GM18505 (cell line): Measurements from ENCODE around the gene BTN3A1.
"Not testable (repeated sequence)": the region's sequence is repeated elsewhere in the genome, so short reads cannot be mapped to it uniquely, and the experiment has no call there.

Experiments
- ATAC-seq: cut with Tn5 transposase; IDR thresholded peaks from one replicate; pipeline ENCODE4 v1.9.1; 2021; ENCODE audit not compliant: unreplicated experiment
- POLR2A ChIP-seq: IDR thresholded peaks from 4 replicates; pipeline ENCODE4 v1.6.1; 2011; ENCODE audit warnings: borderline replicate concordance; ENCODE audit not compliant: insufficient read depth, insufficient read length; ENCODE audit errors: extremely low read depth

The BTN3A1 gene

DNA sequence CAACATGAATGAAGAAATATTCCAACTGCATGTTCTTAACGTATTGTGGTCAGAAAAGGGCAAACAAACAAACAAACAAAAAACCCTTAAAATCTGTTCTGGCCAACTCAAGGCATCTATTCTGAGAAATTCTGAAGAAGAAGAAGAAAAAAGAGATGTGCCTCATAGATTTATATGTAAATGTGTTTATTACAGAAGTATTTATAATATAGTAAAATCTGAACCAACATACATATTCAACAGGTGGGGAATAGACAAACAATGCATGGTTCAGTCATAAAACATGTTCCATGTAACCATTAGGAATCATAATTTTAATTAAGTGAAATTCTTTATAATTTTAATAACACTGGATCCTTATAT is 36.5 kb upstream of the BTN3A1 start:
- no peak for TF ChIP-seq POLR2A
- no peak for ATAC-seq

DNA sequence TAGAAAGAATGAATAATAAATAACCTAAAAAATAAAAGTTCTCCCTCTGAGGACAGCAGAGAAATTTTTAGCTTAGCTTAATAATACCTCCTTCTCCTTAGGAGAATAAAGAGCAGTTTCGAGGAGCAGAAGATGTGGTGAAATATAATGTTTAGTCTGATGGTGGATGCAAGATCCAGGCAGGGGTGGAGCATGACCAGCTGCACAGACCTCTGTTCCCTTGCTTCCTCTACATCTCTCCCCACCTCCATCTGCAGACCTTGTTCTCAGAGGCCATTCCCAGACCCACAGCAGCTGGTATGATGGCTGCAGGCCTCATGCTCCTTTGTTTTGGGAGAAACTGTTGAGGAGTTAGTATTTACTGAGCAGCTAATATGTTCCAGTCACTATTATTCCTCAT is 35.6 kb upstream of the BTN3A1 start:
- ATAC-seq, result no peak
- TF ChIP-seq POLR2A, result no peak

GRCh38 chr6:26367114-26367513 is 35.0 kb upstream of the BTN3A1 start:
- TF ChIP-seq POLR2A, result no peak
- no peak for ATAC-seq

GRCh38 chr6:26371813-26372212 is 30.3 kb upstream of the BTN3A1 start:
- not testable (repeated sequence) for ATAC-seq

GRCh38 chr6:26372308-26373144 is 29.5 kb upstream of the BTN3A1 start:
- no peak for TF ChIP-seq POLR2A
- ATAC-seq, result no peak

- ATAC-seq, result no peak
- no peak for TF ChIP-seq POLR2A
These were observed 26.8 kb upstream of the BTN3A1 start for GRCh38 chr6:26375270-26375669.

DNA sequence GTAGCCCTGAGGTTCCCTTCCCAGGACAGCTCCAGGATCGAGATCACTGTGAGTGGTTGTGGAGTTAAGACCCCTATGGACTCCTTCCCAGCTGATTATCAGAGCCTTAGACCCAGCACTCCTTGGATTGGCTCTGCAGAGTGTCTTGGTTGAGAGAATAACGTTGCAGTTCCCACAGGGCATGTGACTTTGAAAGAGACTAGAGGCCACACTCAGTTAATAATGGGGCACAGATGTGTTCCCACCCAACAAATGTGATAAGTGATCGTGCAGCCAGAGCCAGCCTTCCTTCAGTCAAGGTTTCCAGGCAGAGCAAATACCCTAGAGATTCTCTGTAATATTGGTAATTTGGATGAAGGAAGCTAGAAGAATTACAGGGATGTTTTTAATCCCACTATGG is 24.4 kb upstream of the BTN3A1 start:
- no peak for ATAC-seq
- no peak for TF ChIP-seq POLR2A

GRCh38 chr6:26378143-26378542 is 23.9 kb upstream of the BTN3A1 start:
- ATAC-seq, result not testable (repeated sequence)

DNA sequence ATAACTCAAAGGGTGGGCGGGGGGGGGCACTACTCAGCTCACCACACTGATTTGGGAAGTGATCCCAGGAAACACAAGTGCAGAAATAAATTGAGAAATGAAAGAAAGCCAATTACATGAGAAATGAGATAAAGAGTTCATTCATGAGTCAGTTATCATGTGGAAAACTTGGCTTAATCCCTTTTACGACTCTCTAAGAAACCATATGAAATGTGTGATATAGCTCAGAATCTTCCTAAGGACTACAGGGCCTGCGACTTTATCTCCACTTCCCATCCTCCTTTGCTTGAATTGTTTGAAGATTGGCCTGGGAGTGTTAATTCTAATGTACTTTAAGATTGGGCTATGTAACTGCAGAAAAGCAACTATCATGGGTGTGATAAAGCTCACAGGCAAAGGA is 22.8 kb upstream of the BTN3A1 start:
- TF ChIP-seq POLR2A, result no peak
- no peak for ATAC-seq

- no peak for TF ChIP-seq POLR2A
- ATAC-seq, result no peak
These were observed 22.3 kb upstream of the BTN3A1 start for GRCh38 chr6:26379740-26380139.

DNA sequence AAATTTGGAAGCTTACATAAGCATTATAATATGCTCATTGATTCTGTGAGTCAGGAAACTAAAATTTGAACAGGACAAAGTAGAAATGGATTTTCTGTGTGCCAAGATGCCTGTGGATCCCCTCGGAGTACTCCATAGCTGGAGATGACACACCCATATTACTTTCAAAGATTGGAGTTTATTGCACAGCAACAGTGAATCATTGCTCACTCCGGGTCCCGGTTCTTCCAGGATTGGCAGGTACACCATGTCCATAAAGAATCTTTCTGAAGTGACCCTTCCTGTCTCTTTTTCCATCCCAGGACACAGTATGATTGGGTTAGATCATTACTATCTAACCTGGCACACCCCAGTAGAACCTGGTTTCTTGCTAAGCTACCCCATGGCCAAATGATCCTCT is 21.8 kb upstream of the BTN3A1 start:
- ATAC-seq, result no peak
- TF ChIP-seq POLR2A, result no peak

DNA sequence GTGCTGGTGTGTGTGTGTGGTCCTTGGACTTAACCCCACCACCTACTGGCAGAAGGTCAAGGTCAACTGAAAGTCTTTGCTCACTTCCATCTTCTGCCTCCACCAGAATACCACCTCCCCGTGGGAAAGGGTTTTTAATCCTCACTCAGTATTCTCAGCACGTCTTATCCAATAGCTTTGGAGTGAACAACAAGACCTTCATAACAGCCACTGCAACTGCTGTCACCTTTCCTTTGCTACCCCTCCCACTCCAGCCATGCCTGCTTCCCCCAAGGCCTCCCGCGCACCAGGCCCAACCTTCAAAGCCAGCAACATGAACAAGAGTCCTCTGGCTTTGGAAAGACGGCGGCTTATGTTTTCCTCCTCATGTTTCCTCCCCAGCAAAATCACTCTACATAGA is 20.0 kb upstream of the BTN3A1 start:
- no peak for TF ChIP-seq POLR2A

GRCh38 chr6:26383624-26384417 is 18.3 kb upstream of the BTN3A1 start:
- peak; percentile 22 for ATAC-seq
- TF ChIP-seq POLR2A, result peak; percentile 16

More for the DNA sequence above, 20.0 kb upstream of the BTN3A1 start:
- no peak for ATAC-seq

- ATAC-seq, result no peak
- TF ChIP-seq POLR2A, result no peak
These were observed 16.3 kb upstream of the BTN3A1 start for GRCh38 chr6:26385734-26386125.
